ENCODE results near the gene SLC7A6. TPM values are rescaled to one million over a fixed set of nuclear protein-coding genes. Genes with fewer than 3 reads are reported as not detected.
A peak's percentile ranks its signal among the peaks of the same experiment; 100 is the strongest.

The SLC7A6 gene
- total RNA-seq, 4 donors from 2014 or later, result 20.6 to 145 (median 31.4) TPM

DNA sequence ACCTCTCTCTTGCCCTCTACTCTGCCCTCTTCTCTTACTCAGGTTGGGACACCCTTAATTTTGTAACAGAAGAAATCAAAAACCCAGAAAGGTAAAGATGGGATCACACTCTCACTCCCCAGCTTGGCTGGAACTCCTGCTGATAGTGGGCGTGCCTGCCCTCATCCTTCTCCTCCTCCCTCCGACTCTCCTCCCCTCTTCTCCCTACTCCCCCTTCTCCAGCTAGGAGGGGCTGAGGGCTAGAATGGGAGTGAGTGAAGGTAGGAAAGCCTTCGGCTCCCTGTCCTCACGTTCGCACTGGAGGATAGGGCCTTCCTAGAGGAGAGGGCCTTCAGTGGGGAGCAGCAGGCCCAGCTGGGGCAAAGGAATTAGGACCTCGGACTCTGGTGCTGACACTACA lies 26.1 kb downstream of the SLC7A6 start:
- intact Hi-C loops (cut with DNase I; ENCODE audit: low total_unique reads) (no loop called here), in situ Hi-C loops (cut with MboI; ENCODE audit: low pct_ligation_motif_present in 1 of 4, low pct_unique_long_range_greater_than_20kb in 1 of 4, low sequenced_read_pairs in 3 of 4) (no loop called here)
- Histone ChIP-seq H3K27me3 (no peaks in the 10 kb centered on the region), H3K36me3 (peaks cover 0 to 28% (median 12%) of the 10 kb centered on the region in 4 donors), H3K27ac (peak overlapping the region in 3 of 4 donors; percentile 2 to 42 (median 17)), H3K4me1 (peaks cover 2 to 36% (median 9%) of the 10 kb centered on the region in 4 donors), H3K4me3 (no peak overlapping the region), H3K9me3 (no peaks in the 10 kb centered on the region)
- TF ChIP-seq POLR2AphosphoS5 (IDR thresholded peaks at IDR 0.05) (no peak), EP300 (IDR thresholded peaks at IDR 0.05; ENCODE audit: low read depth) (no peak), POLR2A (IDR thresholded peaks at IDR 0.05) (no peak)
- TF ChIP-seq, protein P1, sequence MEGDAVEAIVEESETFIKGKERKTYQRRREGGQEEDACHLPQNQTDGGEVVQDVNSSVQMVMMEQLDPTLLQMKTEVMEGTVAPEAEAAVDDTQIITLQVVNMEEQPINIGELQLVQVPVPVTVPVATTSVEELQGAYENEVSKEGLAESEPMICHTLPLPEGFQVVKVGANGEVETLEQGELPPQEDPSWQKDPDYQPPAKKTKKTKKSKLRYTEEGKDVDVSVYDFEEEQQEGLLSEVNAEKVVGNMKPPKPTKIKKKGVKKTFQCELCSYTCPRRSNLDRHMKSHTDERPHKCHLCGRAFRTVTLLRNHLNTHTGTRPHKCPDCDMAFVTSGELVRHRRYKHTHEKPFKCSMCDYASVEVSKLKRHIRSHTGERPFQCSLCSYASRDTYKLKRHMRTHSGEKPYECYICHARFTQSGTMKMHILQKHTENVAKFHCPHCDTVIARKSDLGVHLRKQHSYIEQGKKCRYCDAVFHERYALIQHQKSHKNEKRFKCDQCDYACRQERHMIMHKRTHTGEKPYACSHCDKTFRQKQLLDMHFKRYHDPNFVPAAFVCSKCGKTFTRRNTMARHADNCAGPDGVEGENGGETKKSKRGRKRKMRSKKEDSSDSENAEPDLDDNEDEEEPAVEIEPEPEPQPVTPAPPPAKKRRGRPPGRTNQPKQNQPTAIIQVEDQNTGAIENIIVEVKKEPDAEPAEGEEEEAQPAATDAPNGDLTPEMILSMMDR (IDR thresholded peaks at IDR 0.05), result no peak
- whole genome bisulfite sequencing, 2 donors (ENCODE audit: low coverage in 1 of 2), result 82% methylated on average over 6 of the region's 6 CpGs; no CpG with 5 or more reads in 1 of the 2 donors
- no peak for DNase-seq

DNA sequence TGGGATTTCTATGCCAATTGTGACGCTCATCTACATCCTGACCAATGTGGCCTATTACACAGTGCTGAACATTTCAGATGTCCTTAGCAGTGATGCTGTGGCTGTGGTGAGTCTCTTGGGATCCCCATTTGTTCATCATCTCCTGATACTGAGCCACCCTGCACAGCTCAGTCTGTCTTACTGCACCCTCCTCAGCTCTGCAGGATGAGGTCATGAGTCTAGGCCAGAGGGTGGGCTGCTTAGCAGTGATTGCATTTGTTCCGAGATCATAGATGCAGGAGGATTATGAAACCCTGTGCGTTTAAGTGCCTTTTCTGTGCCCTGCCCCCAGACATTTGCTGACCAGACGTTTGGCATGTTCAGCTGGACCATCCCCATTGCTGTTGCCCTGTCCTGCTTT lies 26.9 kb downstream of the SLC7A6 start:
- no peaks in the 10 kb centered on the region for H3K27me3 ChIP-seq
- intact Hi-C loops (cut with DNase I; ENCODE audit: low total_unique reads), result no loop called here
- TF ChIP-seq, protein P1 (IDR thresholded peaks at IDR 0.05), result no peak
- TF ChIP-seq POLR2A (IDR thresholded peaks at IDR 0.05), result no peak
- no peak for TF ChIP-seq POLR2AphosphoS5 (IDR thresholded peaks at IDR 0.05)
- TF ChIP-seq EP300 (IDR thresholded peaks at IDR 0.05; ENCODE audit: low read depth), result no peak

DNA sequence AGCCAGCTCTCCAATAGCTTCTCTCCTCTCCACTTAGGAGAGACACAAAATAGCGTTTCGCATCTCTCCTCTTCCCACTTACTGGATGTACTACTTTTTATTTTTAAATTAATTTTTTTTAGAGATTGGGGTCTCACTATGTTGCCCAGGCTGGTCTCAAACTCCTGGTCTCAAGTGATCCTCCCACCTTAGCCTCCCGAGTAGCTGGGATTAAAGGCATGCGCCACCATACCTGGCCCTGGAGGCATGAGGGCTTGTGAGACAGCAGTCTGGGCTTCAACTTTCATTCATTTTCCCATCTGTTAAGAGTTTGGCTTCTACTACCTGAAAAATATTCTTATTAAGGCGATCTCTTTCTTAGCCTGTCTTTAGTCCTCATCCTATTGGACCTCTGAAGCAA lies 28.1 kb downstream of the SLC7A6 start:
- no peak for TF ChIP-seq POLR2AphosphoS5 (IDR thresholded peaks at IDR 0.05)
- TF ChIP-seq POLR2A (IDR thresholded peaks at IDR 0.05), result no peak
- no peak for TF ChIP-seq EP300 (IDR thresholded peaks at IDR 0.05; ENCODE audit: low read depth)
- TF ChIP-seq, protein P1 (IDR thresholded peaks at IDR 0.05), result no peak
- H3K27me3 ChIP-seq, result no peaks in the 10 kb centered on the region
- H3K36me3 ChIP-seq, result peaks cover 0 to 46% (median 21%) of the 10 kb centered on the region in 4 donors
- DNase-seq, result no peak
- H3K4me3 ChIP-seq, result no peak overlapping the region
- H3K27ac ChIP-seq, result no peak overlapping the region
- intact Hi-C loops (cut with DNase I; ENCODE audit: low total_unique reads) (no loop called here), in situ Hi-C loops (cut with MboI; ENCODE audit: low pct_ligation_motif_present in 1 of 4, low pct_unique_long_range_greater_than_20kb in 1 of 4, low sequenced_read_pairs in 3 of 4) (no loop called here)
- H3K9me3 ChIP-seq, result no peaks in the 10 kb centered on the region
- H3K4me1 ChIP-seq, result peaks cover 0 to 22% (median 3%) of the 10 kb centered on the region in 4 donors
- WGBS, 2 donors (ENCODE audit: low coverage in 1 of 2), result 91 to 96% methylated on average over 5 of the region's 5 CpGs

More for the DNA sequence above, 26.9 kb downstream of the SLC7A6 start:
- Histone ChIP-seq H3K4me1 (peaks cover 0 to 28% (median 5%) of the 10 kb centered on the region in 4 donors), H3K9me3 (no peaks in the 10 kb centered on the region), H3K4me3 (no peak overlapping the region), H3K27ac (no peak overlapping the region), H3K36me3 (peaks cover 0 to 34% (median 16%) of the 10 kb centered on the region in 4 donors)
- WGBS, 2 donors (ENCODE audit: low coverage in 1 of 2), result 89% methylated on average over 4 of the region's 4 CpGs; no CpG with 5 or more reads in 1 of the 2 donors
- no peak for DNase-seq
- in situ Hi-C loops (cut with MboI; ENCODE audit: low pct_ligation_motif_present in 1 of 4, low pct_unique_long_range_greater_than_20kb in 1 of 4, low sequenced_read_pairs in 3 of 4), result no loop called here

DNA sequence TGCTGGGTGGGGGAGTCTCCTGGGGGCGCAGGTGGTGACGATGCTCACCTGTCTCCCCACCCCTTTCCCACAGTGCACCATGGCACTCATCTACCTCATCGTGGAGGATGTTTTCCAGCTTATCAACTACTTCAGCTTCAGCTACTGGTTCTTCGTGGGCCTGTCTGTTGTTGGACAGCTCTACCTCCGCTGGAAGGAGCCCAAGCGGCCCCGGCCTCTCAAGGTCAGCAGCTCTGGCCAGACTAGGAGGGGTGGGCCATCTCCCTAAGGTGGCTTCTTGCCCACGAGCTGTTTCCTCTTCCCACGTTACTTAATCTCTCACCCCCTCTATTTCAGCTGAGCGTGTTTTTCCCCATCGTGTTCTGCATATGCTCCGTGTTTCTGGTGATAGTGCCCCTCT lies 32.0 kb downstream of the SLC7A6 start:
- Histone ChIP-seq H3K36me3 (peaks cover 0 to 53% (median 25%) of the 10 kb centered on the region in 4 donors), H3K4me1 (peaks cover 0 to 7% (median 3%) of the 10 kb centered on the region in 4 donors), H3K4me3 (no peak overlapping the region), H3K9me3 (no peaks in the 10 kb centered on the region), H3K27ac (no peak overlapping the region), H3K27me3 (no peaks in the 10 kb centered on the region)
- TF ChIP-seq, protein P1 (IDR thresholded peaks at IDR 0.05), result no peak
- no peak for TF ChIP-seq POLR2AphosphoS5 (IDR thresholded peaks at IDR 0.05)
- TF ChIP-seq POLR2A (IDR thresholded peaks at IDR 0.05), result no peak
- no peak for TF ChIP-seq EP300 (IDR thresholded peaks at IDR 0.05; ENCODE audit: low read depth)
- in situ Hi-C loops (cut with MboI; ENCODE audit: low pct_ligation_motif_present in 1 of 4, low pct_unique_long_range_greater_than_20kb in 1 of 4, low sequenced_read_pairs in 3 of 4) (no loop called here), intact Hi-C loops (cut with DNase I; ENCODE audit: low total_unique reads) (no loop called here)
- no peak for DNase-seq
- 73 to 89% methylated on average over 4 to 12 of the region's 12 CpGs for WGBS, 2 donors (ENCODE audit: low coverage in 1 of 2)

All from transverse colon (tissue), 4 donors.